K562 (cell line): ENCODE results near the gene DYNC2I2. TPM values are rescaled to one million over a fixed set of nuclear protein-coding genes. Genes with fewer than 3 reads are reported as not detected.

Experiments used
- ATAC-seq: fragments of 200-7000 bp; cut with Tn5 transposase; 3 replicates; pipeline ENCODE4 v1.9.1; 2020; ENCODE audit warnings: moderate library complexity
- BruUV-seq: library from RNA; stranded (reverse); fragments of 400-500 nt; replicated peaks from 2 replicates; lab custom pipeline; 2021; lab: Mats Ljungman, UMichigan
- CTCF ChIA-PET: fragments of 300-600 bp; formaldehyde crosslinking; extraction: SDS; loops from one replicate; lab custom pipeline; 2021; ENCODE audit warnings: low intra/inter-chr PET ratio; lab: Yijun Ruan, JAX
- POLR2A ChIA-PET: fragments of 300-600, 350-650 bp; sonication (Branson Sonifier 250); formaldehyde crosslinking; extraction: SDS; loops from one replicate; lab custom pipeline; 2021; ENCODE audit warnings: antibody characterized with exemption, inconsistent platforms; lab: Yijun Ruan, JAX
- DNase-seq, 4 experiments: peaks; one replicate each; pipeline versions ENCODE4 v3.0.0 to v3.0.0-alpha.2; 2011 to 2018; ENCODE audit warnings: low spot score in 3 of 4, mixed read lengths in 3 of 4; ENCODE audit errors: extremely low read depth in 1 of 4
- FAIRE-seq: peaks from 2 replicates; lab custom pipeline; 2011; peaks lifted over from hg19 to GRCh38; lab: Jason Lieb, UNC
- H2AFZ ChIP-seq: 2 replicates; pipeline ENCODE4 v1.6.0; 2011; ENCODE audit warnings: low read depth, low read length, control low read depth, inconsistent platforms
- H3K27ac ChIP-seq: fragments of 200-600 bp; 3 replicates; pipeline ENCODE4 v1.8.0; 2011; ENCODE audit warnings: low read depth, mild to moderate bottlenecking, control low read depth, inconsistent platforms, low read length, moderate library complexity, mixed read lengths; ENCODE audit errors: extremely low read depth
- H3K27me3 ChIP-seq, 2 experiments: fragments of 300-600 bp in 1 of 2; 2 replicates in 1 of 2; 3 replicates in 1 of 2; pipeline versions ENCODE4 v1.6.0 to v1.8.0; 2011; ENCODE audit warnings: inconsistent platforms in 2 of 2, low read length in 2 of 2, mild to moderate bottlenecking in 1 of 2, mixed read lengths in 1 of 2, moderate library complexity in 1 of 2; ENCODE audit not compliant: control insufficient read depth in 2 of 2, insufficient read depth in 2 of 2
- H3K36me3 ChIP-seq: fragments of 300-600 bp; 3 replicates; pipeline ENCODE4 v1.8.0; 2011; ENCODE audit warnings: mild to moderate bottlenecking, low read length, inconsistent platforms; ENCODE audit not compliant: control insufficient read depth, insufficient read depth
- H3K4me1 ChIP-seq, 2 experiments: fragments of 200-600 bp in 1 of 2; replicated peaks in 1 of 2; 2 replicates in 1 of 2; 3 replicates in 1 of 2; pipeline versions ENCODE4 v1.5.1 to v1.8.0; 2011; ENCODE audit warnings: inconsistent platforms in 2 of 2, low read length in 2 of 2, mild to moderate bottlenecking in 1 of 2, mixed read lengths in 1 of 2, moderate library complexity in 1 of 2; ENCODE audit not compliant: control insufficient read depth in 2 of 2, insufficient read depth in 2 of 2
- H3K4me2 ChIP-seq: 2 replicates; pipeline ENCODE4 v1.6.1; 2011; ENCODE audit warnings: low read length, control low read depth, inconsistent platforms, mixed read lengths; ENCODE audit not compliant: insufficient read depth
- H3K4me3 ChIP-seq: fragments of 200-600 bp; sonication (generic), shearing (Covaris generic); 2 replicates; pipeline ENCODE4 v1.5.1; 2016; ENCODE audit warnings: control low read depth, inconsistent platforms
- H3K79me2 ChIP-seq: fragments of 200-600 bp; 3 replicates; pipeline ENCODE4 v1.8.0; 2011; ENCODE audit warnings: low read length, inconsistent platforms; ENCODE audit not compliant: control insufficient read depth, insufficient read depth
- H3K9ac ChIP-seq, 2 experiments: 2 replicates each; pipeline versions ENCODE4 v1.6.0 to v1.6.1; 2011; ENCODE audit warnings: low read depth in 2 of 2, low read length in 2 of 2, control low read depth in 1 of 2, inconsistent platforms in 1 of 2, mild to moderate bottlenecking in 1 of 2, mixed read lengths in 1 of 2; ENCODE audit not compliant: insufficient read depth in 1 of 2
- H3K9me1 ChIP-seq: one replicate; pipeline ENCODE4 v1.6.0; 2011; ENCODE audit warnings: inconsistent platforms, mild to moderate bottlenecking, low read length, moderate library complexity; ENCODE audit not compliant: control insufficient read depth, insufficient read depth
- H3K9me3 ChIP-seq: replicated peaks from 2 replicates; pipeline ENCODE4 v1.5.1; 2011; ENCODE audit warnings: low read depth, low read length, inconsistent platforms; ENCODE audit not compliant: control insufficient read depth, insufficient read depth
- H4K20me1 ChIP-seq: replicated peaks from 2 replicates; pipeline ENCODE4 v1.6.1; 2011; ENCODE audit warnings: low read length, inconsistent platforms, mixed read lengths; ENCODE audit not compliant: control insufficient read depth, insufficient read depth
- ASH1L ChIP-seq: fragments of 450-650 bp; IDR thresholded peaks from 2 replicates; pipeline ENCODE4 v1.6.1; 2018; ENCODE audit warnings: borderline replicate concordance, mild to moderate bottlenecking, low read depth; ENCODE audit not compliant: partially characterized antibody
- BCOR ChIP-seq: fragments of 450-650 bp; IDR thresholded peaks from 2 replicates; pipeline ENCODE4 v1.6.1; 2016
- COPS2 ChIP-seq: fragments of 450-650 bp; conservative IDR thresholded peaks from 2 replicates; pipeline ENCODE4 v1.6.1; 2016; ENCODE audit warnings: mild to moderate bottlenecking, moderate library complexity
- NFYB ChIP-seq: IDR thresholded peaks from 2 replicates; pipeline ENCODE4 v1.6.1; 2011; ENCODE audit warnings: mild to moderate bottlenecking, moderate library complexity; ENCODE audit not compliant: insufficient read length; ENCODE audit errors: extremely low read depth
- POLR2AphosphoS5 ChIP-seq: IDR thresholded peaks from 2 replicates; pipeline ENCODE4 v1.6.1; 2011; ENCODE audit warnings: mild to moderate bottlenecking, low read depth, low read length, moderate library complexity; ENCODE audit not compliant: control insufficient read depth, insufficient read depth
- SETDB1 ChIP-seq: IDR thresholded peaks from one replicate; pipeline ENCODE4 v1.6.1; 2012; ENCODE audit warnings: low read length, control low read depth, inconsistent platforms
- ZFP36 ChIP-seq: fragments of 150-350 bp; IDR thresholded peaks from 2 replicates; pipeline ENCODE4 v1.6.1; 2018; ENCODE audit warnings: low read length, low read depth; ENCODE audit not compliant: partially characterized antibody
- WGBS: fragments of 100-300 bp; shearing (Covaris generic); methylation state at CpG from one replicate; pipeline ENCODE4 v1.1.6; 2016; ENCODE audit warnings: low coverage, mixed read lengths; ENCODE audit not compliant: insufficient coverage; ENCODE audit errors: missing lambda C conversion rate; 5-methylcytosine and 5-hydroxymethylcytosine counted together
- in situ Hi-C: fragments of 300-500 bp; cut with MboI; formaldehyde crosslinking; loops from 4 replicates; pipeline ENCODE4 v1.15.0; 2018; ENCODE audit warnings: inconsistent platforms, mixed read lengths
- intact Hi-C: fragments of 100-400 bp; cut with micrococcal nuclease; formaldehyde crosslinking; loops from 2 replicates; pipeline ENCODE4 v1.14.2; 2022
- polyA plus RNA-seq, 8 experiments: library from polyadenylated mRNA; depleted of rRNA in 4 of 8; stranded (reverse) in 5 of 8; unstranded in 3 of 8; fragments of >200 nt; fragmentation: Nextera tagmentation in 2 of 8; fragmentation: Illumina TruSeq in 1 of 8; extraction: Ambion mirVana in 2 of 8; extraction: Trizol in 1 of 8; gene quantifications; 2 replicates each; pipeline versions ENCODE4 v1.2.1 to v1.2.3, GENCODE V29; 2011 to 2014; ENCODE audit warnings: inconsistent platforms in 1 of 8, missing spikeins in 1 of 8
- total RNA-seq, 7 experiments: library from RNA; depleted of rRNA in 6 of 7; stranded (reverse); fragments of >200 nt in 6 of 7; fragmentation: Illumina TruSeq in 2 of 7; extraction: Trizol in 2 of 7; gene quantifications; 2 replicates each; pipeline versions ENCODE4 v1.2.1 to v1.2.3, GENCODE V29; 2011 to 2021; ENCODE audit warnings: low replicate concordance in 1 of 7

Gene DYNC2I2
- total and polyA plus RNA-seq, 9 of the 15 experiments (the other 6 are each of a cell fraction or from before 2014, with no cell fraction given) = 1.5 to 249 (median 70.0) TPM

DNA sequence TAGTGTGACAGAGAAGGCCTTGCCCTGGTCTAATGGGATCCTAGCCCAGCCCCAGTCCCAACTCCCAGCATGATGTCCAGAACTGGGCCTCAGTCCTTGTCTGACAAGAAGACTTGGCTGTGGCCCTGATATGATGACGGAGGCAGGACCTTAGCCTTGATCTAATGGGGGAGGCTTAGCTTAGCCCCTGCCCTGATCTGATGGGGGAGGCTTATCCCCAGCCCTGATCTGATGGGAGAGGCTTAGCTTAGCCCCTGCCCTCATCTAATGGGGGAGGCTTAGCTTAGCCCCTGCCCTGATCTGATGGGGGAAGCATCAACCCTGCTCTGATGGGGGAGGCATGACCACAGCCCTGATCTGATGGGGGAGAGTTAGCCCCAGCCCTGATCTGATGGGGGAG is 49.4 kb upstream of the DYNC2I2 start:
- H3K4me1 ChIP-seq = peaks cover 9 to 43% of the 10 kb centered on the region in 2 experiments
- no peak overlapping the region for H3K9ac ChIP-seq
- no peak overlapping the region for H3K27ac ChIP-seq
- FAIRE-seq (no peak), DNase-seq (no peak), ATAC-seq (no peak)
- H3K4me3 ChIP-seq = no peak overlapping the region
- WGBS = 88% methylated on average over 1 of the region's 1 CpG
- POLR2A ChIA-PET = interaction anchor here (0.6 to 1.1 kb wide), 3 partner anchors 9 to 17 kb away, joined by 3 to 5 read pairs (median 4); partner anchors contain the start of gene SET
- no TSS peak for BruUV-seq
- H2AFZ ChIP-seq = no peak overlapping the region
- no peak for TF ChIP-seq BCOR
- no peak for TF ChIP-seq POLR2AphosphoS5
- no peak for TF ChIP-seq SETDB1
- no peak for TF ChIP-seq ASH1L
- TF ChIP-seq NFYB = no peak
- no peak for TF ChIP-seq COPS2
- peak; percentile 35 for TF ChIP-seq ZFP36
- H3K4me2 ChIP-seq = no peak overlapping the region
- H3K9me1 ChIP-seq = no peaks in the 10 kb centered on the region
- in situ Hi-C loops = no loop called here
- CTCF ChIA-PET = no interaction called here
- intact Hi-C loops = no loop called here
- peaks cover 44% of the 10 kb centered on the region; the same call in 2 of the 3 replicates for H3K36me3 ChIP-seq
- peaks cover 24% of the 10 kb centered on the region for H3K79me2 ChIP-seq
- no peaks in the 10 kb centered on the region for H3K27me3 ChIP-seq
- no peaks in the 10 kb centered on the region for H4K20me1 ChIP-seq
- H3K9me3 ChIP-seq = no peaks in the 10 kb centered on the region
